HG03045 (cell line): Measurements from ENCODE around the gene TRIM17.

ENCODE experiments used
- ATAC-seq: cut with Tn5 transposase; IDR thresholded peaks from one replicate; pipeline ENCODE4 v1.9.1; 2021; ENCODE audit warnings: mild to moderate bottlenecking, moderate library complexity; ENCODE audit not compliant: unreplicated experiment

The TRIM17 gene

GRCh38 chr1:228359613-228360532 lies 56.8 kb downstream of the TRIM17 start:
- ATAC-seq, result no peak

- ATAC-seq, result no peak
These were observed 57.7 kb downstream of the TRIM17 start for GRCh38 chr1:228358764-228359612.

DNA sequence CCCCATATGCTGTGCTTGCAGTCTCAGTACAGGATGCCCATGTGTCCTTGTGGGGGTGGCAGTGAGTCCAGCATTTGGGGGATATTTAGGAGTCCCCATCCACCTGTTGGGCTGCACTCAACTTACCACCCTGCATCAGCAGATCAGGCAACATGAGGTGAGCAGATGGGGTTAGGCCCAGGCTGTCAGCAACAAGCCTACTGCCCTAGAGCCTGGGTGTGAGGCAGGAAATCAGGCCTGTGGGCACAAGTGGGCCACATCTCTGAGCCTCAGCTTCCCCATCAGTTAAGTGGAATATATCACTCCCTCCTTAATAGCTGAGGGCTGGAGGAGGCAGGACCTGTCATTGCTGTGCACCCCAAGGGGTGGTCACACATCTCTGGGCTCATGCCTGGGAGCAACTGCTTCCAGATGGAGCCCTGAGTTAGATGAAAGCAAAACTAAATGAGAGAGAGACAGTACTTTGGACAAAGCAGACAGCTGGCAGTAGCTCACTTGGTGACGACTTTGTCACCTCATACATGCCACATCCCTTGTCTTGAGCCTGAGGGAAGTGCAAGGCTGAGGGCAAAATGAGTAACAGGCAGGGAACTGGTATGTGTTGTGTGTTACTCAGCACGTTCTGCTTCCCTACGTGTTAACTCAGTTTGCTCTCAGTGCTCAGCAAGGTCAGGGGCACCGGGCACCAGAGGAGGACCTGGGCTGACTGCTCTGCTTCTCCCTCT lies 58.5 kb downstream of the TRIM17 start:
- ATAC-seq, result no peak
